T-cell (primary cell): ENCODE results near the gene RNU1-4. TPM values are rescaled to one million over a fixed set of nuclear protein-coding genes. Genes with fewer than 3 reads are reported as not detected.
"Not testable (repeated sequence)": the region's sequence is repeated elsewhere in the genome, so short reads cannot be mapped to it uniquely, and the experiment has no call there.

Experiments
- ATAC-seq, 4 experiments: fragments of 200-7000 bp in 3 of 4; fragments of 150-1000 bp in 1 of 4; cut with Tn5 transposase; replicated peaks in 1 of 4; 1 replicate in 3 of 4; 2 replicates in 1 of 4; pipeline ENCODE4 v1.10.0; 2021; ENCODE audit warnings: moderate library complexity in 3 of 4, mild to moderate bottlenecking in 2 of 4, moderate number of reproducible peaks in 1 of 4
- CTCF ChIA-PET, 2 donors: fragments of 300-600 bp; sonication (Branson Sonifier 250); formaldehyde crosslinking; loops; one replicate each; lab custom pipeline; 2022; ENCODE audit warnings: antibody characterized with exemption in 2 of 2; lab: Charles Lee
- POLR2A ChIA-PET, 2 donors: fragments of 300-600 bp; sonication (Branson Sonifier 250); formaldehyde crosslinking; loops; one replicate each; lab custom pipeline; 2022; ENCODE audit warnings: antibody characterized with exemption in 2 of 2; lab: Charles Lee
- DNase-seq, 35 experiments: peaks; one replicate each; pipeline versions ENCODE4 v3.0.0 to v3.0.0-alpha.2; 2013 to 2023
- H3K27ac ChIP-seq: one replicate; pipeline ENCODE4 v1.5.1; 2013; ENCODE audit warnings: low read length
- H3K27me3 ChIP-seq, 2 experiments: replicated peaks in 1 of 2; 1 replicate in 1 of 2; 2 replicates in 1 of 2; pipeline versions ENCODE4 v1.6.1 to v1.7.0; 2013; ENCODE audit warnings: low read length in 1 of 2, mixed read lengths in 1 of 2; ENCODE audit not compliant: control insufficient read depth in 2 of 2, insufficient read depth in 2 of 2; ENCODE audit errors: extremely low read depth in 1 of 2
- H3K36me3 ChIP-seq, 2 donors: 1 replicate in 1 of 2; 2 replicates in 1 of 2; pipeline versions ENCODE4 v1.6.1 to v1.7.0; 2013; ENCODE audit warnings: low read length in 1 of 2; ENCODE audit not compliant: control insufficient read depth in 2 of 2, insufficient read depth in 1 of 2; ENCODE audit errors: extremely low read depth in 1 of 2
- H3K4me1 ChIP-seq, 2 experiments: 1 replicate in 1 of 2; 2 replicates in 1 of 2; pipeline versions ENCODE4 v1.6.1 to v1.7.0; 2013; ENCODE audit warnings: low read length in 2 of 2, mixed read lengths in 1 of 2; ENCODE audit not compliant: insufficient read depth in 2 of 2, control insufficient read depth in 1 of 2; ENCODE audit errors: extremely low read depth in 1 of 2
- H3K4me3 ChIP-seq, 2 donors: 1 replicate in 1 of 2; 2 replicates in 1 of 2; pipeline versions ENCODE4 v1.5.1 to v1.7.0; 2013; ENCODE audit warnings: mild to moderate bottlenecking in 2 of 2, low read length in 1 of 2, moderate library complexity in 1 of 2; ENCODE audit not compliant: control insufficient read depth in 1 of 2; ENCODE audit errors: extremely low read depth in 1 of 2
- H3K9me3 ChIP-seq: 2 replicates; pipeline ENCODE4 v1.7.0; 2013
- H3K27ac Mint-ChIP-seq, 2 donors: one replicate each; pipeline ENCODE4 v1.8.0; 2020 to 2021; ENCODE audit warnings: mild to moderate bottlenecking in 2 of 2, mixed read lengths in 2 of 2
- H3K27me3 Mint-ChIP-seq, 2 donors: one replicate each; pipeline ENCODE4 v1.8.0; 2021 to 2022; ENCODE audit warnings: mixed read lengths in 2 of 2
- H3K36me3 Mint-ChIP-seq: one replicate; pipeline ENCODE4 v1.8.0; 2021; ENCODE audit warnings: mixed read lengths
- H3K4me1 Mint-ChIP-seq, 3 donors: one replicate each; pipeline ENCODE4 v1.8.0; 2020 to 2022; ENCODE audit warnings: mixed read lengths in 3 of 3, mild to moderate bottlenecking in 1 of 3
- H3K4me3 Mint-ChIP-seq, 3 donors: one replicate each; pipeline ENCODE4 v1.8.0; 2020 to 2022; ENCODE audit warnings: mild to moderate bottlenecking in 3 of 3, mixed read lengths in 3 of 3, moderate library complexity in 3 of 3
- H3K9me3 Mint-ChIP-seq, 3 donors: one replicate each; pipeline ENCODE4 v1.8.0; 2020 to 2022; ENCODE audit warnings: mixed read lengths in 3 of 3
- WGBS: methylation state at CpG from one replicate; pipeline ENCODE4 v1.1.5; 2013; ENCODE audit warnings: missing lambda C conversion rate; ENCODE audit not compliant: insufficient coverage; 5-methylcytosine and 5-hydroxymethylcytosine counted together
- total RNA-seq, 35 experiments: library from RNA in 6 of 35; stranded (reverse) in 6 of 35; fragments of 120-200 nt in 1 of 35; gene quantifications; one replicate each; pipeline versions ENCODE4 v1.2.1 to v1.2.4 and lab custom pipeline; 2013 to 2026

RNU1-4 gene
- total RNA-seq, 5 donors from 2014 or later (not counting 1 experiment from before 2014, with no cell fraction given) = 2,148 to 4,743 (median 3,650) TPM

GRCh38 chr1:16773723-16774122, 33.4 kb downstream of the RNU1-4 start:
- H3K4me3 ChIP-seq, H3K9me3 Mint-ChIP-seq, H3K36me3 ChIP-seq, DNase-seq, H3K4me3 Mint-ChIP-seq, ATAC-seq, POLR2A ChIA-PET, CTCF ChIA-PET, H3K27ac ChIP-seq, H3K4me1 Mint-ChIP-seq, H3K9me3 ChIP-seq, H3K4me1 ChIP-seq, H3K27ac Mint-ChIP-seq, H3K36me3 Mint-ChIP-seq, H3K27me3 ChIP-seq: not testable (repeated sequence)
- H3K27me3 Mint-ChIP-seq = peaks cover 19 to 27% of the 10 kb centered on the region in 2 donors
- no CpG with 5 or more reads among the region's 6 CpGs for WGBS

GRCh38 chr1:16774773-16775172, 34.5 kb downstream of the RNU1-4 start:
- H3K9me3 Mint-ChIP-seq, H3K27ac ChIP-seq, POLR2A ChIA-PET, H3K4me1 ChIP-seq, H3K27me3 ChIP-seq, H3K36me3 Mint-ChIP-seq, H3K27ac Mint-ChIP-seq, H3K9me3 ChIP-seq, ATAC-seq, H3K4me3 ChIP-seq, H3K4me3 Mint-ChIP-seq, DNase-seq, H3K36me3 ChIP-seq, H3K4me1 Mint-ChIP-seq: not testable (repeated sequence)
- 83% methylated on average over 1 of the region's 14 CpGs for WGBS
- H3K27me3 Mint-ChIP-seq = peaks cover 19 to 30% of the 10 kb centered on the region in 2 donors
- CTCF ChIA-PET = interaction anchor here in 1 of 2 donors (0.6 kb wide), 1 partner anchor 160 kb away, joined by 3 read pairs; no protein-coding TSS in a partner anchor

DNA sequence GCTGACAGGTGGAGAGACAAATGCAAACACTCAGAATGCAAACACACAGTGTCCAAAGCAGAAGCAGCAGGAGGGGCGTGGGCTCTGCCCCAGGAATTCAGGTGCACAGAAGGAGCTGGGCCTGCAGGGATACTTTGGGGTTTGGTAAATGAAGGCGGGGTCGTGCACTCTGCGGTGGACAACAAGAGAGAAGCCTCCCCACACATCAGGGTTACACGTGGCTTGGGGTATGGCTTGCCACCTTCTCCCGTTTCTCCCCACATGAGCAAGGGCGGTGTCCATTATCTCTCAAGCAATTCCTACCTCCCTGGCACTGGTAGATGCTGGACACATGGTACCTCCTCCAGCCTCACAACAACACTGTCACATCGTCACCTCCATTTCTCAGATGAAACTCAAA, 35.0 kb downstream of the RNU1-4 start:
- H3K27me3 ChIP-seq, H3K36me3 ChIP-seq, H3K9me3 ChIP-seq, H3K4me1 Mint-ChIP-seq, H3K27ac Mint-ChIP-seq, H3K9me3 Mint-ChIP-seq, POLR2A ChIA-PET, ATAC-seq, CTCF ChIA-PET, H3K27ac ChIP-seq, H3K4me3 Mint-ChIP-seq, H3K4me3 ChIP-seq, H3K4me1 ChIP-seq, H3K36me3 Mint-ChIP-seq, DNase-seq: not testable (repeated sequence)
- H3K27me3 Mint-ChIP-seq = peaks cover 22 to 29% of the 10 kb centered on the region in 2 donors
- WGBS = no CpG with 5 or more reads among the region's 8 CpGs

DNA sequence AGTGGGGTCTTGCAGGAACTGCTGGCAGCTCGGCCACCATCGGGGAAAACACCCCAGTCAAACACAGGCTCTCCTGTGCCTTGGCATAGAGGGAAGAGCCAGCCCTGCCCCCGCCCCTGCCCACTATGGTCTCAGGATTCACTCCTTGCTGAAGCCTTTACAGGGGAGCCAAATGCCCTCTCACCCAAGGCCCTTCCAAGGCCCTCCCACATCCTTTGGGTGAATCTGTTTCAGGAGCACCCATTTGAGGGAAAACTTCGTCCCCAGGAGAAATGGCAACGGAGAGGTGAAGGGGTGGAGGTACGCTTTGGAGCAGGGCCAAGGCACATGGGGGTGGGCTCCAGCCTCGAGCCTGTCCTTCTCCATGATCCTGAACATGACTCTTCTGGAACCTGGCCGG, 35.9 kb downstream of the RNU1-4 start:
- H3K9me3 Mint-ChIP-seq, ATAC-seq, H3K4me3 Mint-ChIP-seq: not testable (repeated sequence)

GRCh38 chr1:16776835-16777234, 36.5 kb downstream of the RNU1-4 start:
- not testable (repeated sequence) for H3K27ac ChIP-seq

More for the DNA sequence above, 35.9 kb downstream of the RNU1-4 start:
- peaks cover 25 to 28% of the 10 kb centered on the region in 2 donors for H3K27me3 Mint-ChIP-seq
- H3K27ac Mint-ChIP-seq, H3K36me3 ChIP-seq, H3K27ac ChIP-seq, H3K36me3 Mint-ChIP-seq, DNase-seq, H3K27me3 ChIP-seq, POLR2A ChIA-PET, H3K4me3 ChIP-seq, CTCF ChIA-PET, H3K4me1 ChIP-seq, H3K9me3 ChIP-seq, H3K4me1 Mint-ChIP-seq: not testable (repeated sequence)
- no CpG with 5 or more reads among the region's 8 CpGs for WGBS

GRCh38 chr1:16777821-16778220, 37.5 kb downstream of the RNU1-4 start:
- H3K27ac ChIP-seq, H3K4me1 Mint-ChIP-seq, CTCF ChIA-PET, ATAC-seq, H3K4me3 Mint-ChIP-seq, H3K36me3 Mint-ChIP-seq, H3K27ac Mint-ChIP-seq, DNase-seq, H3K4me3 ChIP-seq, H3K27me3 ChIP-seq, H3K36me3 ChIP-seq, H3K4me1 ChIP-seq, H3K9me3 ChIP-seq, POLR2A ChIA-PET, H3K9me3 Mint-ChIP-seq: not testable (repeated sequence)
- WGBS = 85% methylated on average over 4 of the region's 4 CpGs
- peaks cover 25 to 27% of the 10 kb centered on the region in 2 donors for H3K27me3 Mint-ChIP-seq

More at GRCh38 chr1:16776835-16777234, 36.5 kb downstream of the RNU1-4 start:
- ATAC-seq, POLR2A ChIA-PET, H3K36me3 Mint-ChIP-seq, H3K4me3 ChIP-seq, H3K27me3 ChIP-seq, H3K9me3 ChIP-seq, H3K27ac Mint-ChIP-seq, H3K36me3 ChIP-seq, H3K4me1 Mint-ChIP-seq, CTCF ChIA-PET, H3K9me3 Mint-ChIP-seq, DNase-seq, H3K4me3 Mint-ChIP-seq, H3K4me1 ChIP-seq: not testable (repeated sequence)
- WGBS = 67% methylated on average over 2 of the region's 5 CpGs
- H3K27me3 Mint-ChIP-seq = peaks cover 25 to 29% of the 10 kb centered on the region in 2 donors

DNA sequence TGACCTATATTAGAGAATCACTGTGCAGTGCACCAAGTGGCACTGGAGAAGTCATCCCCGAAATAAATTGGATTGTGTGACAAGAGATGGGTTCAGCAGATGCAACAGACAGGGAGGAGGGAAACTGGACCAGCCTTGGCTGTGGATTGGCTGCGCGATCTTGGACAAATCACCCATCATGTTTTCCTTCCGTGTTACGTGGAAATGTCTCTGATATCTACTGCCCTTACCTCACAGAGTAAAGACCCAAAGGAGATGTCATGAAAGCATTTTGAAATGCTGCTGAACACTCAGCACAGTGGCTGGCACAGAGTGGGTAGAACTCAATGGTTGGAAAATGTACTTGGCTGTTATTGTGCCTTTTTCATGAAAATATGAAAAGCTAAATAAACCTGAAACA, 39.2 kb downstream of the RNU1-4 start:
- H3K27me3 Mint-ChIP-seq = peaks cover 18 to 22% of the 10 kb centered on the region in 2 donors
- WGBS = 83% methylated on average over 5 of the region's 5 CpGs
- DNase-seq, H3K4me1 ChIP-seq, H3K9me3 Mint-ChIP-seq, CTCF ChIA-PET, H3K36me3 Mint-ChIP-seq, H3K9me3 ChIP-seq, ATAC-seq, H3K4me3 Mint-ChIP-seq, H3K4me1 Mint-ChIP-seq, POLR2A ChIA-PET, H3K27ac ChIP-seq, H3K27me3 ChIP-seq, H3K27ac Mint-ChIP-seq, H3K4me3 ChIP-seq, H3K36me3 ChIP-seq: not testable (repeated sequence)
